ENCODE results near the gene SARM1. TPM values are rescaled to one million over a fixed set of nuclear protein-coding genes. Genes with fewer than 3 reads are reported as not detected.
"Not testable (repeated sequence)": the region's sequence is repeated elsewhere in the genome, so short reads cannot be mapped to it uniquely, and the experiment has no call there.

SARM1 gene
- total and polyA plus RNA-seq, 2 of the 8 experiments (the other 6 are each of a cell fraction or from before 2014, with no cell fraction given), result 5.8 to 9.2 TPM

DNA sequence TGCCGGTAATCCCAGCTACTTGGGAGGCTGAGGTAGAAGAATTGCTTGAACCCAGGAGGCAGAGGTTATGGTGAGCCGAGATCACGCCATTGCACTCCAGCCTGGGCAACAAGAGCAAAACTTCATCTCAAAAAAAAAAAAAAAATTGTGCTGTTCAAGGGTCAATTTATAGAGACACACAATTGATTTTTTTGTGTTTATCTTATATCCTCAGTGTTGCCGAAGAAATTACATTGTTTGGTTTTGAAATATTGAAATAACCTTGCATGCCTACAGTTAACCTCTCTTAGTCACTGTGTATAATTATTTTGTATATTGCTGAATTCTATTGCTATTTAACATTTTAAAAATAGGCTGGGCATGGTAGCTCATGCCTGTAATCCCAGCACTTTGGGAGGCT, 56.5 kb downstream of the SARM1 start:
- H2AK5ac ChIP-seq (ENCODE audit: low read depth, low read length); H4K91ac ChIP-seq (replicated peaks; ENCODE audit: insufficient read length, low read length); H3K79me2 ChIP-seq (ENCODE audit: control insufficient read depth in 1 of 2, insufficient read depth in 2 of 2, low read length in 2 of 2); H3K23me2 ChIP-seq (ENCODE audit: low read depth, low read length); H2BK12ac ChIP-seq (ENCODE audit: low read depth, low read length); H3K9me3 ChIP-seq (ENCODE audit: insufficient read depth in 2 of 2, low read depth in 1 of 2, low read length in 1 of 2); FAIRE-seq; H4K8ac ChIP-seq (ENCODE audit: extremely low read depth, insufficient read depth, low read length); DNase-seq (ENCODE audit: low read depth in 1 of 2, low spot score in 2 of 2); H3K23ac ChIP-seq (ENCODE audit: insufficient read length); H3K56ac ChIP-seq (replicated peaks; ENCODE audit: insufficient read length, low read depth, low read length); H3K27me3 ChIP-seq (replicated peaks in 1 of 4; ENCODE audit: control insufficient read depth in 3 of 4, extremely low read depth in 1 of 4, insufficient read depth in 3 of 4, low read length in 3 of 4); H3K4me2 ChIP-seq (ENCODE audit: insufficient read depth in 1 of 2, low read depth in 2 of 2, low read length in 2 of 2); H2BK20ac ChIP-seq (ENCODE audit: low read length); H2BK120ac ChIP-seq (replicated peaks; ENCODE audit: low read depth, low read length); H3K18ac ChIP-seq (ENCODE audit: extremely low read depth, low read length); H3K9ac ChIP-seq (replicated peaks in 1 of 4; ENCODE audit: extremely low read depth in 1 of 4, low read depth in 3 of 4, low read length in 3 of 4); H2AFZ ChIP-seq (ENCODE audit: low read length); POLR2A ChIA-PET (ENCODE audit: partially characterized antibody); H3K4me3 ChIP-seq (ENCODE audit: extremely low read depth in 1 of 4, insufficient read depth in 2 of 4, low read depth in 3 of 4, low read length in 4 of 4); H4K20me1 ChIP-seq (replicated peaks in 1 of 2; ENCODE audit: control insufficient read depth in 1 of 2, insufficient read depth in 2 of 2, low read length in 2 of 2); H3K4me1 ChIP-seq (replicated peaks in 1 of 4; ENCODE audit: control insufficient read depth in 3 of 4, insufficient read depth in 4 of 4, low read length in 3 of 4); H3K4ac ChIP-seq (replicated peaks; ENCODE audit: insufficient read length, low read depth, low read length); H3K14ac ChIP-seq (ENCODE audit: insufficient read length); H3K27ac ChIP-seq (ENCODE audit: low read depth, low read length); H4K5ac ChIP-seq (ENCODE audit: insufficient read length, low read depth, low read length); H2BK5ac ChIP-seq (ENCODE audit: low read depth, low read length); H3K36me3 ChIP-seq (ENCODE audit: control insufficient read depth in 2 of 4, insufficient read depth in 4 of 4, low read length in 3 of 4); H2BK15ac ChIP-seq (ENCODE audit: low read length); H3K79me1 ChIP-seq (ENCODE audit: low read depth, low read length): not testable (repeated sequence)
- CTCF ChIA-PET (ENCODE audit: partially characterized antibody), result interaction anchor here (0.6 to 1.9 kb wide), 4 partner anchors 54 to 414 kb away, joined by 4 read pairs; no protein-coding TSS in a partner anchor
- 98% methylated on average over 4 of the region's 4 CpGs; no CpG with 5 or more reads in 1 of the 2 experiments for WGBS, 2 experiments (ENCODE audit: extremely low coverage in 1 of 2, insufficient coverage in 1 of 2, insufficient read length in 1 of 2, insufficient replicate concordance in 2 of 2, low coverage in 1 of 2, low lambda C conversion rate in 2 of 2, missing lambda C conversion rate in 1 of 2)

Data from H1 (cell line).